Measurements from ENCODE around the gene WDFY4.

- TF ChIP-seq CTCF (conservative IDR thresholded peaks at IDR 0.05 in 1 of 2, IDR thresholded peaks at IDR 0.05 in 1 of 2; ENCODE audit: extremely low read depth in 1 of 2, insufficient read depth in 1 of 2, low read depth in 1 of 2, low read length in 2 of 2): no peak
- no peak for TF ChIP-seq EZH2 (IDR thresholded peaks at IDR 0.05; ENCODE audit: borderline replicate concordance, low read length)
These were observed 49.6 kb upstream of the WDFY4 start for GRCh38 chr10:48634984-48635557.

Measured in mammary epithelial cell (primary cell).